PC-3 (cell line): ENCODE data around the gene COPZ1. TPM values are rescaled to one million over a fixed set of nuclear protein-coding genes. Genes with fewer than 3 reads are reported as not detected.

Source experiments
- ATAC-seq: fragments of 200-7000 bp; cut with Tn5 transposase; 2 replicates; pipeline ENCODE4 v1.9.1; 2020; ENCODE audit warnings: mild to moderate bottlenecking, moderate library complexity
- BruUV-seq: library from RNA; stranded (reverse); fragments of 400-500 nt; replicated peaks from 2 replicates; lab custom pipeline; 2021; lab: Mats Ljungman, UMichigan
- CTCF ChIA-PET: fragments of 300-600 bp; sonication (Branson Sonifier 250); formaldehyde crosslinking; loops from one replicate; lab custom pipeline; 2022; ENCODE audit warnings: antibody characterized with exemption; lab: Charles Lee
- POLR2A ChIA-PET: fragments of 300-600 bp; sonication (Branson Sonifier 250); formaldehyde crosslinking; loops from one replicate; lab custom pipeline; 2022; ENCODE audit warnings: antibody characterized with exemption; ENCODE audit not compliant: unreplicated experiment; lab: Charles Lee
- DNase-seq: peaks from one replicate; pipeline ENCODE4 v3.0.0-alpha.2; 2015
- H2AFZ ChIP-seq: fragments of 300-600 bp; sonication (generic); 2 replicates; pipeline ENCODE4 v1.6.0; 2016; ENCODE audit warnings: antibody characterized with exemption, low read length
- H3F3A ChIP-seq: fragments of 300-600 bp; sonication (generic); one replicate; pipeline ENCODE4 v1.6.0; 2017; ENCODE audit warnings: antibody characterized with exemption, low read length, control low read depth, mild to moderate bottlenecking; ENCODE audit not compliant: unreplicated experiment
- H3K27ac ChIP-seq: fragments of 300-600 bp; sonication (generic); 2 replicates; pipeline ENCODE4 v1.5.1; 2016; ENCODE audit warnings: mild to moderate bottlenecking, low read length
- H3K27me3 ChIP-seq: fragments of 300-600 bp; sonication (generic); 2 replicates; pipeline ENCODE4 v1.6.1; 2016; ENCODE audit warnings: low read length, mixed read lengths
- H3K36me3 ChIP-seq: fragments of 300-600 bp; sonication (generic); 2 replicates; pipeline ENCODE4 v1.6.1; 2016; ENCODE audit warnings: low read depth, mixed run types, low read length, mixed read lengths
- H3K4me1 ChIP-seq: fragments of 300-600 bp; sonication (generic); 2 replicates; pipeline ENCODE4 v1.5.1; 2016; ENCODE audit warnings: low read length; ENCODE audit not compliant: insufficient read depth
- H3K4me2 ChIP-seq: fragments of 300-600 bp; sonication (generic); 2 replicates; pipeline ENCODE4 v1.6.0; 2016; ENCODE audit warnings: low read length
- H3K4me3 ChIP-seq: fragments of 300-600 bp; sonication (generic); 2 replicates; pipeline ENCODE4 v1.5.1; 2016; ENCODE audit warnings: mild to moderate bottlenecking, low read length, mixed read lengths
- H3K79me2 ChIP-seq: fragments of 300-600 bp; sonication (generic); 2 replicates; pipeline ENCODE4 v1.6.1; 2017; ENCODE audit warnings: low read length, mixed read lengths
- H3K9ac ChIP-seq: fragments of 300-600 bp; sonication (generic); 2 replicates; pipeline ENCODE4 v1.6.0; 2016; ENCODE audit warnings: mild to moderate bottlenecking, low read length
- H3K9me2 ChIP-seq: fragments of 300-600 bp; sonication (generic); replicated peaks from 2 replicates; pipeline ENCODE4 v1.6.1; 2016; ENCODE audit warnings: mixed run types, low read length, mixed read lengths
- H3K9me3 ChIP-seq: fragments of 300-600 bp; sonication (generic); 2 replicates; pipeline ENCODE4 v1.6.1; 2016; ENCODE audit warnings: low read length, mixed read lengths
- H4K20me1 ChIP-seq: fragments of 300-600 bp; sonication (generic); 2 replicates; pipeline ENCODE4 v1.6.1; 2016; ENCODE audit warnings: low read length, mixed read lengths
- EZH2 ChIP-seq: fragments of 300-600 bp; sonication (generic); IDR thresholded peaks from one replicate; pipeline ENCODE4 v1.6.1; 2017; ENCODE audit warnings: antibody characterized with exemption, mild to moderate bottlenecking, low read length; ENCODE audit not compliant: unreplicated experiment
- EZH2phosphoT487 ChIP-seq: fragments of 300-600 bp; sonication (generic); IDR thresholded peaks from 2 replicates; pipeline ENCODE4 v1.6.1; 2018; ENCODE audit warnings: mild to moderate bottlenecking, antibody characterized with exemption, low read length, borderline replicate concordance
- intact Hi-C: fragments of 100-400 bp; cut with micrococcal nuclease; formaldehyde crosslinking; loops from 2 replicates; pipeline ENCODE4 v1.9.0; 2023
- total RNA-seq: library from RNA; depleted of rRNA; stranded (reverse); fragments of >200 nt; gene quantifications from 2 replicates; pipeline ENCODE4 v1.2.3, GENCODE V29; 2014
- TF ChIP-seq, protein P1 (sequence below): fragments of 300-600 bp; sonication (generic); conservative IDR thresholded peaks from 2 replicates; pipeline ENCODE4 v1.5.1; 2017; ENCODE audit warnings: antibody characterized with exemption, low read depth, mild to moderate bottlenecking, low read length

COPZ1 gene
- total RNA-seq, 1 experiment from 2014 or later = 121 TPM

GRCh38 chr12:54377007-54377406 is 52.1 kb downstream of the COPZ1 start:
- POLR2A ChIA-PET = no interaction called here
- H3K9ac ChIP-seq = no peak overlapping the region
- H3K27me3 ChIP-seq = no peaks in the 10 kb centered on the region
- H4K20me1 ChIP-seq = no peaks in the 10 kb centered on the region
- H2AFZ ChIP-seq = no peak overlapping the region
- intact Hi-C loops = no loop called here
- peaks cover 33% of the 10 kb centered on the region for H3K4me1 ChIP-seq
- TF ChIP-seq EZH2phosphoT487 (no peak), EZH2 (no peak)
- TF ChIP-seq, protein P1, sequence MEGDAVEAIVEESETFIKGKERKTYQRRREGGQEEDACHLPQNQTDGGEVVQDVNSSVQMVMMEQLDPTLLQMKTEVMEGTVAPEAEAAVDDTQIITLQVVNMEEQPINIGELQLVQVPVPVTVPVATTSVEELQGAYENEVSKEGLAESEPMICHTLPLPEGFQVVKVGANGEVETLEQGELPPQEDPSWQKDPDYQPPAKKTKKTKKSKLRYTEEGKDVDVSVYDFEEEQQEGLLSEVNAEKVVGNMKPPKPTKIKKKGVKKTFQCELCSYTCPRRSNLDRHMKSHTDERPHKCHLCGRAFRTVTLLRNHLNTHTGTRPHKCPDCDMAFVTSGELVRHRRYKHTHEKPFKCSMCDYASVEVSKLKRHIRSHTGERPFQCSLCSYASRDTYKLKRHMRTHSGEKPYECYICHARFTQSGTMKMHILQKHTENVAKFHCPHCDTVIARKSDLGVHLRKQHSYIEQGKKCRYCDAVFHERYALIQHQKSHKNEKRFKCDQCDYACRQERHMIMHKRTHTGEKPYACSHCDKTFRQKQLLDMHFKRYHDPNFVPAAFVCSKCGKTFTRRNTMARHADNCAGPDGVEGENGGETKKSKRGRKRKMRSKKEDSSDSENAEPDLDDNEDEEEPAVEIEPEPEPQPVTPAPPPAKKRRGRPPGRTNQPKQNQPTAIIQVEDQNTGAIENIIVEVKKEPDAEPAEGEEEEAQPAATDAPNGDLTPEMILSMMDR = no peak
- no TSS peak for BruUV-seq
- H3K9me2 ChIP-seq = no peaks in the 10 kb centered on the region
- no peak overlapping the region for H3K4me3 ChIP-seq
- no peaks in the 10 kb centered on the region for H3K36me3 ChIP-seq
- H3K27ac ChIP-seq = no peak overlapping the region
- ATAC-seq (no peak), DNase-seq (no peak)
- no peaks in the 10 kb centered on the region for H3K79me2 ChIP-seq
- no peaks in the 10 kb centered on the region for H3K9me3 ChIP-seq
- no peak overlapping the region for H3K4me2 ChIP-seq
- CTCF ChIA-PET = no interaction called here
- H3F3A ChIP-seq = no peaks in the 10 kb centered on the region

DNA sequence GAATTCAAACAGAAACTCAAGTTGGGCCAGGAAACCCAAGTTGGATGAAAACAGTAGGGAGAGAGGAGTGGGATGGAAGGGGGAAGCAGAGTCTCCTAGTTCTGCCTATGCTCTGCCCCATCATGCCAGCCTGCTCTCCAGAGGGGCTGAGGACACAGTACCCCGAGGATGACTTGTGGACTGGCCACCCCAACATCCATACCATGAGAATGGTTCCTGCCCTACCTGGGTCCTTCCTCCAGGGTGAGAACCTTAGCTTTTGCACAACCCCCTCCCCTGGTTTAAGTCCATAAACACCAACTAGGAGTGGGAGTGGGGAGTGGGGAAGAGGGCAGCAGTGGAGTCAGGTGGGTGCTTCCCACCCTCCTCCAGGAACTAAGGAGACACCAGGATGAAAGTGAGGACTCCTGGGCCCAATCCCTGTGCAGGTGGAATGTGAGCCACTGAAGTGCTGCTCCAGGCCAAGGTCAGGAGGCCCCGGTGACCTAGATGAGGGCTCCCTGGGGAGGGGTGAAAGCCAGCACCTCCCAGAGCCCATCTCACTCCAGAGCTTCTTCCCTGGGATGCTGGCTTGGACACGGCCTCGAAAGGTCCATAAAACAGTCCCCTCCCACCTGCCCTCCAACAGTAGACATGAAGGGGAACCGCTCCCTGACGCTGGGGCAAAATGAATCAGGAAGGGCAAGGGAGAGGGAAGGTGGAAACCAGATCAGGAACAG is 53.0 kb downstream of the COPZ1 start:
- intact Hi-C loops = no loop called here
- Histone ChIP-seq H2AFZ (no peak overlapping the region), H3K9ac (no peak overlapping the region), H3K4me3 (no peak overlapping the region), H3K9me3 (no peaks in the 10 kb centered on the region), H3K9me2 (no peaks in the 10 kb centered on the region), H4K20me1 (no peaks in the 10 kb centered on the region), H3F3A (no peaks in the 10 kb centered on the region), H3K27ac (no peak overlapping the region), H3K27me3 (no peaks in the 10 kb centered on the region), H3K79me2 (no peaks in the 10 kb centered on the region), H3K36me3 (no peaks in the 10 kb centered on the region), H3K4me1 (peaks cover 32% of the 10 kb centered on the region), H3K4me2 (peak overlapping the region; percentile 96)
- TF ChIP-seq, protein P1 = no peak
- TF ChIP-seq EZH2 = no peak
- no peak for TF ChIP-seq EZH2phosphoT487
- POLR2A ChIA-PET = interaction anchor here (0.6 kb wide), 1 partner anchor 534 kb away, joined by 3 read pairs; no protein-coding TSS in a partner anchor
- CTCF ChIA-PET = no interaction called here
- no peak for ATAC-seq
- TSS peak; percentile 23 for BruUV-seq
- DNase-seq = no peak
